OCI-LY1 (cell line): ENCODE measurements around the gene WBP4.

Experiments used
- CTCF ChIP-seq: fragments of 200-600 bp; sonication (generic), shearing (Covaris generic); IDR thresholded peaks from 2 replicates; pipeline ENCODE4 v1.5.1; 2017; ENCODE audit warnings: mild to moderate bottlenecking, antibody characterized with exemption, low read length, moderate library complexity, mixed read lengths
- EZH2 ChIP-seq: fragments of 200-600 bp; sonication (generic), shearing (Covaris generic); IDR thresholded peaks from 2 replicates; pipeline ENCODE4 v1.8.0; 2017; ENCODE audit warnings: borderline replicate concordance, mixed run types, mild to moderate bottlenecking, antibody characterized with exemption, low read length, moderate library complexity, mixed read lengths

- no peak for TF ChIP-seq CTCF
- no peak for TF ChIP-seq EZH2
These were observed 3.2 kb downstream of the WBP4 start for GRCh38 chr13:41064493-41064892.
